Coronary artery (tissue), 2 donors: Measurements from ENCODE around the gene RAPGEF4.

Experiments
- DNase-seq: peaks from one replicate; pipeline ENCODE4 v3.0.0-alpha.2; 2017; ENCODE audit warnings: low spot score
- H3K27ac ChIP-seq, 2 donors: fragments of 200-600 bp; sonication (generic); one replicate each; pipeline ENCODE4 v1.5.1; 2016 to 2019
- H3K4me3 ChIP-seq: fragments of 200-600 bp; sonication (generic); 2 replicates; pipeline ENCODE4 v1.5.1; 2016; ENCODE audit warnings: mild to moderate bottlenecking, moderate library complexity
- TF ChIP-seq, protein P1 (sequence below): fragments of 200-600 bp; sonication (generic); IDR thresholded peaks from one replicate; pipeline ENCODE4 v1.5.1; 2019; ENCODE audit warnings: antibody characterized with exemption

RAPGEF4 gene

GRCh38 chr2:172955587-172955986, 219.9 kb downstream of the RAPGEF4 start:
- Histone ChIP-seq H3K27ac (no peak overlapping the region), H3K4me3 (no peak overlapping the region)
- TF ChIP-seq, protein P1, sequence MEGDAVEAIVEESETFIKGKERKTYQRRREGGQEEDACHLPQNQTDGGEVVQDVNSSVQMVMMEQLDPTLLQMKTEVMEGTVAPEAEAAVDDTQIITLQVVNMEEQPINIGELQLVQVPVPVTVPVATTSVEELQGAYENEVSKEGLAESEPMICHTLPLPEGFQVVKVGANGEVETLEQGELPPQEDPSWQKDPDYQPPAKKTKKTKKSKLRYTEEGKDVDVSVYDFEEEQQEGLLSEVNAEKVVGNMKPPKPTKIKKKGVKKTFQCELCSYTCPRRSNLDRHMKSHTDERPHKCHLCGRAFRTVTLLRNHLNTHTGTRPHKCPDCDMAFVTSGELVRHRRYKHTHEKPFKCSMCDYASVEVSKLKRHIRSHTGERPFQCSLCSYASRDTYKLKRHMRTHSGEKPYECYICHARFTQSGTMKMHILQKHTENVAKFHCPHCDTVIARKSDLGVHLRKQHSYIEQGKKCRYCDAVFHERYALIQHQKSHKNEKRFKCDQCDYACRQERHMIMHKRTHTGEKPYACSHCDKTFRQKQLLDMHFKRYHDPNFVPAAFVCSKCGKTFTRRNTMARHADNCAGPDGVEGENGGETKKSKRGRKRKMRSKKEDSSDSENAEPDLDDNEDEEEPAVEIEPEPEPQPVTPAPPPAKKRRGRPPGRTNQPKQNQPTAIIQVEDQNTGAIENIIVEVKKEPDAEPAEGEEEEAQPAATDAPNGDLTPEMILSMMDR = no peak
- DNase-seq = no peak

DNA sequence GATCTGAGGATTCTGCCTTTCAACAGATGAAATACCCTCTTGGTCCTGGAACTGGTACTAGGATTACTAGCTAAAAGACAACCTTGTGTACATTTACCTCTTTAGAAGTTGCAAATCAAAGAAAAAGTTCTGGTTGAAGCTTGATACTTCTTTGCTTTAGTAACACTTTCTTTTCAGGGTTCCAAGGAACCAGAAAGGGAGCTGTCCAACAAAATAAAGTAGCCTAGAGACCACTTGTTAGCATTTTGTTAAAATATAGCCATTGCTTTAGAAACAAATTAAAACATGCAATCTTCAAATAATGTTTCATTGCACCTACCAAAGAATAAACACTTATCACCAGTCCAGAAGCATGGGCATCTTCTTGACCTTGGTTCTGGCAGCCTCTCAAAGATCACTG, 222.1 kb downstream of the RAPGEF4 start:
- DNase-seq = no peak
- Histone ChIP-seq H3K27ac (no peak overlapping the region), H3K4me3 (no peak overlapping the region)
- TF ChIP-seq, protein P1 = no peak

DNA sequence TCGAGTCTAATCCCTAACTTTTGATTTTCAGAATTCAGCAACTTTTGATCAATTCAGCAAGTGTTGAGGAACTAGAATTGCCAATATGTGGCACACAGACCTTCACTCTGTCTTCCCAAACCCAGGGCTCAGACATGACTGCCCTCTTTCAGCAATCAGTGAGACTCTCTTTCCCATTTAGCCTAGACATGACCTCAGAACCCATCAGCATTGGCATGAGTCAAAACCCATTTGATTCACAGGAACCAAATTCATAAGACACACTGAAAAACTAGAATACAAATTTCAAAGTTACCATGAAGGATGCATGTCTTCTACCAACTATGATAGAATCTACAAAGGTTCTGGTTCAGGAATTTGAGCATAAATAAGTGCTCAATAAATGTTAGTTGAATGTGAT, 226.4 kb downstream of the RAPGEF4 start:
- DNase-seq = no peak
- Histone ChIP-seq H3K27ac (no peak overlapping the region), H3K4me3 (no peak overlapping the region)
- TF ChIP-seq, protein P1 = no peak

- no peak for DNase-seq
- TF ChIP-seq, protein P1 = no peak
- no peak overlapping the region for H3K4me3 ChIP-seq
- no peak overlapping the region for H3K27ac ChIP-seq
Observed at GRCh38 chr2:172962824-172963223, 227.2 kb downstream of the RAPGEF4 start.

- DNase-seq = no peak
- TF ChIP-seq, protein P1 = no peak
- no peak overlapping the region for H3K4me3 ChIP-seq
- no peak overlapping the region for H3K27ac ChIP-seq
Observed at GRCh38 chr2:172964511-172965139, 229.0 kb downstream of the RAPGEF4 start.

GRCh38 chr2:172965433-172966212, 230.0 kb downstream of the RAPGEF4 start:
- no peak overlapping the region for H3K4me3 ChIP-seq
- H3K27ac ChIP-seq = no peak overlapping the region
- no peak for DNase-seq
- TF ChIP-seq, protein P1 = no peak
